Astrocyte (in vitro differentiated cells and primary cell): Measurements from ENCODE around the gene TRERF1. TPM values are rescaled to one million over a fixed set of nuclear protein-coding genes. Genes with fewer than 3 reads are reported as not detected.

Experiments
- DNase-seq: peaks from one replicate; pipeline ENCODE4 v3.0.0-alpha.2; 2010; ENCODE audit warnings: low read depth
- FAIRE-seq: peaks from 2 replicates; lab custom pipeline; 2011; peaks lifted over from hg19 to GRCh38; lab: Jason Lieb, UNC
- H2AFZ ChIP-seq: 2 replicates; pipeline ENCODE4 v1.6.0; 2012; ENCODE audit warnings: low read depth, low read length, inconsistent platforms
- H3K27ac ChIP-seq: 2 replicates; pipeline ENCODE4 v1.5.1; 2011; ENCODE audit warnings: low read depth, low read length, inconsistent platforms
- H3K27me3 ChIP-seq: 2 replicates; pipeline ENCODE4 v1.6.0; 2011; ENCODE audit warnings: low read length, inconsistent platforms; ENCODE audit not compliant: insufficient read depth
- H3K36me3 ChIP-seq: 2 replicates; pipeline ENCODE4 v1.5.1; 2011; ENCODE audit warnings: low read length, inconsistent platforms; ENCODE audit not compliant: insufficient read depth
- H3K4me1 ChIP-seq: 2 replicates; pipeline ENCODE4 v1.5.1; 2011; ENCODE audit warnings: low read length, inconsistent platforms; ENCODE audit not compliant: insufficient read depth
- H3K4me2 ChIP-seq: 2 replicates; pipeline ENCODE4 v1.6.0; 2012; ENCODE audit warnings: low read length, inconsistent platforms
- H3K4me3 ChIP-seq: 2 replicates; pipeline ENCODE4 v1.5.1; 2011; ENCODE audit warnings: low read depth, mild to moderate bottlenecking, low read length, inconsistent platforms; ENCODE audit not compliant: insufficient read depth
- H3K79me2 ChIP-seq: 2 replicates; pipeline ENCODE4 v1.6.0; 2012; ENCODE audit warnings: mild to moderate bottlenecking, low read length, inconsistent platforms; ENCODE audit not compliant: insufficient read depth
- H3K9ac ChIP-seq: 2 replicates; pipeline ENCODE4 v1.6.0; 2012; ENCODE audit warnings: mild to moderate bottlenecking, low read length, inconsistent platforms
- H3K9me3 ChIP-seq: 2 replicates; pipeline ENCODE4 v1.5.1; 2012; ENCODE audit warnings: low read depth, mild to moderate bottlenecking, low read length, inconsistent platforms; ENCODE audit not compliant: insufficient read depth
- H4K20me1 ChIP-seq: 2 replicates; pipeline ENCODE4 v1.6.0; 2012; ENCODE audit warnings: low read length, inconsistent platforms; ENCODE audit not compliant: insufficient read depth
- H3K27ac Mint-ChIP-seq: one replicate; pipeline ENCODE4 v1.8.0; 2021; ENCODE audit warnings: mild to moderate bottlenecking, mixed read lengths; ENCODE audit not compliant: unreplicated experiment
- H3K27me3 Mint-ChIP-seq: one replicate; pipeline ENCODE4 v1.8.0; 2021; ENCODE audit warnings: low read depth, mixed read lengths; ENCODE audit not compliant: unreplicated experiment
- H3K36me3 Mint-ChIP-seq: one replicate; pipeline ENCODE4 v1.8.0; 2021; ENCODE audit warnings: low read depth, mixed read lengths; ENCODE audit not compliant: unreplicated experiment
- H3K4me1 Mint-ChIP-seq: one replicate; pipeline ENCODE4 v1.8.0; 2021; ENCODE audit warnings: low read depth, mixed read lengths; ENCODE audit not compliant: unreplicated experiment
- H3K4me3 Mint-ChIP-seq: one replicate; pipeline ENCODE4 v1.8.0; 2021; ENCODE audit warnings: mild to moderate bottlenecking, moderate library complexity, mixed read lengths; ENCODE audit not compliant: unreplicated experiment
- H3K9me3 Mint-ChIP-seq: one replicate; pipeline ENCODE4 v1.8.0; 2021; ENCODE audit warnings: mild to moderate bottlenecking, mixed read lengths; ENCODE audit not compliant: unreplicated experiment
- CTCF ChIP-seq: IDR thresholded peaks from 2 replicates; pipeline ENCODE4 v1.5.1; 2011; ENCODE audit warnings: low read depth, mild to moderate bottlenecking, inconsistent platforms, low read length, moderate library complexity; ENCODE audit not compliant: insufficient read depth
- EZH2 ChIP-seq: IDR thresholded peaks from 2 replicates; pipeline ENCODE4 v1.6.1; 2012; ENCODE audit warnings: mild to moderate bottlenecking, low read length, inconsistent platforms; ENCODE audit not compliant: insufficient read depth
- total RNA-seq: library from RNA; stranded (reverse); gene quantifications from 2 replicates; pipeline ENCODE4 v1.2.1, GENCODE V29; 2021

Gene TRERF1
- total RNA-seq, 1 donor from 2014 or later: 8.6 TPM

GRCh38 chr6:42188406-42188805, 263.3 kb downstream of the TRERF1 start:
- peaks cover 23% of the 10 kb centered on the region for H3K4me1 Mint-ChIP-seq
- Histone ChIP-seq H3K4me2 (no peak overlapping the region), H3K9ac (no peak overlapping the region), H3K36me3 (no peaks in the 10 kb centered on the region), H3K9me3 (no peaks in the 10 kb centered on the region), H3K79me2 (no peaks in the 10 kb centered on the region), H3K4me1 (peaks cover 9% of the 10 kb centered on the region), H4K20me1 (no peaks in the 10 kb centered on the region), H3K4me3 (no peak overlapping the region), H3K27me3 (no peaks in the 10 kb centered on the region), H3K27ac (no peak overlapping the region), H2AFZ (no peak overlapping the region)
- no peaks in the 10 kb centered on the region for H3K9me3 Mint-ChIP-seq
- no peak for TF ChIP-seq CTCF
- no peak for TF ChIP-seq EZH2
- no peak overlapping the region for H3K27ac Mint-ChIP-seq
- peaks cover 11% of the 10 kb centered on the region for H3K36me3 Mint-ChIP-seq
- H3K4me3 Mint-ChIP-seq: no peak overlapping the region
- no peak for FAIRE-seq
- H3K27me3 Mint-ChIP-seq: peaks cover 9% of the 10 kb centered on the region
- DNase-seq: no peak

- no peak overlapping the region for H3K9ac ChIP-seq
- H3K27ac Mint-ChIP-seq: no peak overlapping the region
- no peak overlapping the region for H3K4me2 ChIP-seq
- FAIRE-seq (no peak), DNase-seq (no peak)
- no peak overlapping the region for H3K27ac ChIP-seq
- no peaks in the 10 kb centered on the region for H3K79me2 ChIP-seq
- no peaks in the 10 kb centered on the region for H3K27me3 ChIP-seq
- peaks cover 2% of the 10 kb centered on the region for H3K4me1 ChIP-seq
- no peak for TF ChIP-seq EZH2
- no peak for TF ChIP-seq CTCF
- H2AFZ ChIP-seq: no peak overlapping the region
- peaks cover 12% of the 10 kb centered on the region for H3K27me3 Mint-ChIP-seq
- no peak overlapping the region for H3K4me3 Mint-ChIP-seq
- H3K4me3 ChIP-seq: no peak overlapping the region
- no peaks in the 10 kb centered on the region for H3K9me3 ChIP-seq
- no peaks in the 10 kb centered on the region for H3K9me3 Mint-ChIP-seq
- peaks cover 3% of the 10 kb centered on the region for H3K4me1 Mint-ChIP-seq
- H3K36me3 Mint-ChIP-seq: peaks cover 11% of the 10 kb centered on the region
- no peaks in the 10 kb centered on the region for H3K36me3 ChIP-seq
- no peaks in the 10 kb centered on the region for H4K20me1 ChIP-seq
Observed at GRCh38 chr6:42185597-42185996, 266.1 kb downstream of the TRERF1 start.

- H3K4me1 Mint-ChIP-seq: no peaks in the 10 kb centered on the region
- no peak overlapping the region for H3K27ac Mint-ChIP-seq
Observed at GRCh38 chr6:42184475-42184874, 267.3 kb downstream of the TRERF1 start.

More at GRCh38 chr6:42184475-42184874, 267.3 kb downstream of the TRERF1 start:
- no peak overlapping the region for H3K9ac ChIP-seq
- Mint-ChIP-seq H3K9me3 (no peaks in the 10 kb centered on the region), H3K4me3 (no peak overlapping the region), H3K36me3 (peaks cover 11% of the 10 kb centered on the region), H3K27me3 (peaks cover 12% of the 10 kb centered on the region)
- no peak overlapping the region for H3K4me3 ChIP-seq
- H2AFZ ChIP-seq: no peak overlapping the region
- no peaks in the 10 kb centered on the region for H4K20me1 ChIP-seq
- FAIRE-seq: no peak
- H3K36me3 ChIP-seq: no peaks in the 10 kb centered on the region
- DNase-seq: no peak
- H3K4me2 ChIP-seq: no peak overlapping the region
- no peaks in the 10 kb centered on the region for H3K79me2 ChIP-seq
- no peaks in the 10 kb centered on the region for H3K4me1 ChIP-seq
- H3K27me3 ChIP-seq: no peaks in the 10 kb centered on the region
- H3K9me3 ChIP-seq: no peaks in the 10 kb centered on the region
- no peak overlapping the region for H3K27ac ChIP-seq
- TF ChIP-seq EZH2: no peak
- no peak for TF ChIP-seq CTCF
